OCI-LY7 (cell line): Measurements from ENCODE around the gene KCNJ14. TPM values are rescaled to one million over a fixed set of nuclear protein-coding genes. Genes with fewer than 3 reads are reported as not detected.

Source experiments
- BruUV-seq: library from RNA; stranded (reverse); fragments of 400-500 nt; replicated peaks from 2 replicates; lab custom pipeline; 2021; lab: Mats Ljungman, UMichigan
- CTCF ChIA-PET: fragments of 300-600 bp; sonication (Branson Sonifier 250); formaldehyde crosslinking; loops from one replicate; lab custom pipeline; 2022; ENCODE audit warnings: antibody characterized with exemption; ENCODE audit not compliant: unreplicated experiment; lab: Charles Lee
- POLR2A ChIA-PET: fragments of 300-600 bp; sonication (Branson Sonifier 250); formaldehyde crosslinking; loops from one replicate; lab custom pipeline; 2022; ENCODE audit warnings: antibody characterized with exemption; lab: Charles Lee
- DNase-seq: peaks from one replicate; pipeline ENCODE4 v3.0.0-alpha.2; 2015; ENCODE audit warnings: low spot score
- H2AFZ ChIP-seq: fragments of 200-600 bp; sonication (generic), shearing (Covaris generic); 2 replicates; pipeline ENCODE4 v1.6.1; 2014; ENCODE audit warnings: mild to moderate bottlenecking, antibody characterized with exemption, low read length, moderate library complexity
- H3K27ac ChIP-seq: fragments of 200-600 bp; sonication (generic); 2 replicates; pipeline ENCODE4 v1.5.1; 2014; ENCODE audit warnings: mixed run types, low read depth, mild to moderate bottlenecking, moderate library complexity, low read length, inconsistent platforms; ENCODE audit not compliant: poor library complexity, severe bottlenecking
- H3K36me3 ChIP-seq: fragments of 200-600 bp; sonication (generic); 2 replicates; pipeline ENCODE4 v1.6.1; 2014; ENCODE audit warnings: mild to moderate bottlenecking, antibody characterized with exemption, low read length, moderate library complexity, mixed read lengths; ENCODE audit not compliant: insufficient read depth
- H3K4me1 ChIP-seq: fragments of 200-600 bp; sonication (generic); 2 replicates; pipeline ENCODE4 v1.5.1; 2014; ENCODE audit warnings: mild to moderate bottlenecking, low read length; ENCODE audit not compliant: insufficient read depth, poor library complexity, severe bottlenecking
- H3K4me2 ChIP-seq: fragments of 200-600 bp; sonication (generic); 2 replicates; pipeline ENCODE4 v1.6.1; 2014; ENCODE audit warnings: mild to moderate bottlenecking, low read length
- H3K4me3 ChIP-seq: fragments of 200-600 bp; sonication (generic); 2 replicates; pipeline ENCODE4 v1.5.1; 2014; ENCODE audit warnings: mild to moderate bottlenecking, low read depth, low read length; ENCODE audit not compliant: poor library complexity, severe bottlenecking
- H3K79me2 ChIP-seq: fragments of 200-600 bp; sonication (generic); 2 replicates; pipeline ENCODE4 v1.6.1; 2016; ENCODE audit warnings: low read depth, mild to moderate bottlenecking, low read length, moderate library complexity, mixed read lengths; ENCODE audit not compliant: insufficient read depth
- H3K9me2 ChIP-seq: fragments of 200-600 bp; sonication (generic); 2 replicates; pipeline ENCODE4 v1.6.1; 2016; ENCODE audit warnings: mild to moderate bottlenecking, low read length, mixed read lengths; ENCODE audit not compliant: insufficient read depth
- H3K9me3 ChIP-seq: fragments of 200-600 bp; sonication (generic); 2 replicates; pipeline ENCODE4 v1.6.1; 2014; ENCODE audit warnings: mild to moderate bottlenecking, mixed run types, low read length, mixed read lengths
- H4K20me1 ChIP-seq: fragments of 200-600 bp; sonication (generic); 2 replicates; pipeline ENCODE4 v1.6.1; 2014; ENCODE audit warnings: mild to moderate bottlenecking, antibody characterized with exemption, low read length, moderate library complexity, mixed read lengths; ENCODE audit not compliant: insufficient read depth
- EZH2phosphoT487 ChIP-seq: fragments of 200-600 bp; sonication (generic); IDR thresholded peaks from 2 replicates; pipeline ENCODE4 v1.6.1; 2018; ENCODE audit warnings: low read depth, borderline replicate concordance, mild to moderate bottlenecking, mixed run types, antibody characterized with exemption, low read length, moderate library complexity, mixed read lengths
- intact Hi-C: fragments of 100-400 bp; cut with micrococcal nuclease; formaldehyde crosslinking; loops from one replicate; pipeline ENCODE4 v1.10.0; 2022; ENCODE audit not compliant: unreplicated experiment
- total RNA-seq, 2 experiments: library from RNA; depleted of rRNA in 1 of 2; stranded (reverse); fragments of >200 nt in 1 of 2; shearing (Covaris generic) in 1 of 2; gene quantifications; 2 replicates each; pipeline ENCODE4 v1.2.3, GENCODE V29; 2014 to 2022
- TF ChIP-seq, protein P1 (sequence below): fragments of 200-600 bp; sonication (generic); conservative IDR thresholded peaks from 2 replicates; pipeline ENCODE4 v1.5.1; 2014; ENCODE audit warnings: mild to moderate bottlenecking, antibody characterized with exemption, low read length, moderate library complexity, mixed read lengths

Gene KCNJ14
- total RNA-seq, 2 experiments from 2014 or later = 0.85 to 2.6 TPM

DNA sequence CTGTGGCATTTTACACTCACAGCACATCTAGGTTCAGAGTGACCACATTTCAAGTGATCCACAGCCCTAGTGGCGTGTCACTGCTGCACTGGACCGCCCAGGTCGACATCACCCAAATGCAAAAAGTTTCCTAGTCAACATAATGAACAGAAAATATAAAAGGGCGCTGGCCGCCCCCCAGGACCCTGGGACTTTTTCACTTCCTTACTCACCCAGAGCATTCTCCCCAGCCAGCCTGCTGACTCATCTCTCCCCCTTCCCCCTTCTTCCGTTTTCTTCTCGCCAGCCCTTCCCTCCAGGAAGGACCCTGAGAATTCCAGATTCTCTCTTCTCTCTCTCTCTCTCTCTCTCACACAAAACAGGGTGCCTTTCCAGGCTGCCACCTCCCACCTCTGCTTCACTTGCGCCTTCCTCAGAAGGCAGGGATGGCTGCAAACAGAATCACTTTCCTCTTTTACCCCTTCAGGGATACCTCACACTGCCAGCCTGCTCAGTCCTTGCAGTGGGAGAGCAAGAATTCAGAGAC is 30.6 kb upstream of the KCNJ14 start:
- Histone ChIP-seq H3K27ac (no peak overlapping the region), H3K9me2 (no peaks in the 10 kb centered on the region), H3K4me1 (peaks cover 7% of the 10 kb centered on the region), H4K20me1 (no peaks in the 10 kb centered on the region), H3K9me3 (no peaks in the 10 kb centered on the region), H3K4me2 (peak overlapping the region; percentile 63), H2AFZ (peak overlapping the region; percentile 87), H3K4me3 (peak overlapping the region; percentile 9), H3K36me3 (no peaks in the 10 kb centered on the region), H3K79me2 (no peaks in the 10 kb centered on the region)
- peak; percentile 34 for DNase-seq
- TF ChIP-seq, protein P1, sequence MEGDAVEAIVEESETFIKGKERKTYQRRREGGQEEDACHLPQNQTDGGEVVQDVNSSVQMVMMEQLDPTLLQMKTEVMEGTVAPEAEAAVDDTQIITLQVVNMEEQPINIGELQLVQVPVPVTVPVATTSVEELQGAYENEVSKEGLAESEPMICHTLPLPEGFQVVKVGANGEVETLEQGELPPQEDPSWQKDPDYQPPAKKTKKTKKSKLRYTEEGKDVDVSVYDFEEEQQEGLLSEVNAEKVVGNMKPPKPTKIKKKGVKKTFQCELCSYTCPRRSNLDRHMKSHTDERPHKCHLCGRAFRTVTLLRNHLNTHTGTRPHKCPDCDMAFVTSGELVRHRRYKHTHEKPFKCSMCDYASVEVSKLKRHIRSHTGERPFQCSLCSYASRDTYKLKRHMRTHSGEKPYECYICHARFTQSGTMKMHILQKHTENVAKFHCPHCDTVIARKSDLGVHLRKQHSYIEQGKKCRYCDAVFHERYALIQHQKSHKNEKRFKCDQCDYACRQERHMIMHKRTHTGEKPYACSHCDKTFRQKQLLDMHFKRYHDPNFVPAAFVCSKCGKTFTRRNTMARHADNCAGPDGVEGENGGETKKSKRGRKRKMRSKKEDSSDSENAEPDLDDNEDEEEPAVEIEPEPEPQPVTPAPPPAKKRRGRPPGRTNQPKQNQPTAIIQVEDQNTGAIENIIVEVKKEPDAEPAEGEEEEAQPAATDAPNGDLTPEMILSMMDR = no peak
- TF ChIP-seq EZH2phosphoT487 = no peak
- intact Hi-C loops = no loop called here
- ChIA-PET POLR2A (no interaction called here), CTCF (no interaction called here)
- no TSS peak for BruUV-seq

DNA sequence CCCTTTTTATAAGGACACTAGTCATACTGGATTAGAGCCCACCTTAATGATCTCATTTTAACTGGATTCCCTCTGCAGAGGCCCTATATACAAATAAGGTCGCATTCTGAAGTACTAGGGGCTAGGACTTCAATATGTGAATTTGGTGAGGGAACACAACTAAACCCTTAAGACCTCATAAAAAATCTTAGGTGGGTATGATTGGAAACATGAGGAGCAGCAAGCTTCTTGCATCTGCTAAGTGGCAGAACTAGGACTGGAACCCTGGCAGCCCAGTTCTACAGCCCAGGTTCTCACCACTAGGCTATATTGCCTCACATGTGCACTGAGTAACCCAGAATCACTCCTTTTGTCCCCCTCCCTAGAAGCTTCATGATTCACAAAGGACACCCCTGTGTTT is 26.7 kb upstream of the KCNJ14 start:
- ChIA-PET POLR2A (no interaction called here), CTCF (no interaction called here)
- DNase-seq = no peak
- Histone ChIP-seq H2AFZ (no peak overlapping the region), H3K36me3 (no peaks in the 10 kb centered on the region), H3K4me1 (peaks cover 7% of the 10 kb centered on the region), H3K4me3 (no peak overlapping the region), H3K9me3 (no peaks in the 10 kb centered on the region), H3K79me2 (no peaks in the 10 kb centered on the region), H3K27ac (no peak overlapping the region), H3K4me2 (no peak overlapping the region), H3K9me2 (no peaks in the 10 kb centered on the region), H4K20me1 (no peaks in the 10 kb centered on the region)
- no TSS peak for BruUV-seq
- intact Hi-C loops = no loop called here
- TF ChIP-seq EZH2phosphoT487 = no peak
- TF ChIP-seq, protein P1 = no peak

DNA sequence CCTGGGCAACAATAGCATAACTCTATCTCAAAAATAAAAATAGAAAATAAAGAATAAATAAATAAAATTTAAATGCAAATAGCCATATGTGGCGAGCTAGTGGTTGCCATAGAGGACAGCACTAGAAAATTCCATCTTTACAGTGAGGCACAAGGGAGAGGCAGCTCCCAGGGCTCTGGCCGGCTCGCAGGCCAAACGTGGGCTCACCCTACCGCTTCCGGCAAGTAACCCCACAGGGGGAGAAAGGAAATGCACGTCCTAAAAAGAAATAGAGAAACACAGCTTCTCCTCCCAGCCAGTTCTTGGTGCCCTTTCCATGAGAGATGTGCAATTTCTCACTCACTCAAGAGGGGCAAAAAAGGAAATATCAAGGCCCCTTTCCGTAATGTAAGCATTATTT is 22.0 kb upstream of the KCNJ14 start:
- H3K36me3 ChIP-seq = no peaks in the 10 kb centered on the region
- no peak for DNase-seq
- no peak overlapping the region for H3K4me2 ChIP-seq
- CTCF ChIA-PET = no interaction called here
- no peaks in the 10 kb centered on the region for H4K20me1 ChIP-seq
- TF ChIP-seq EZH2phosphoT487 = no peak
- TF ChIP-seq, protein P1 = no peak
- no peaks in the 10 kb centered on the region for H3K9me2 ChIP-seq
- no peak overlapping the region for H3K4me3 ChIP-seq
- no peaks in the 10 kb centered on the region for H3K9me3 ChIP-seq
- no TSS peak for BruUV-seq
- H2AFZ ChIP-seq = no peak overlapping the region
- intact Hi-C loops = no loop called here
- POLR2A ChIA-PET = interaction anchor here (1.1 kb wide), 1 partner anchor 12 kb away, joined by 4 read pairs; no protein-coding TSS in a partner anchor
- H3K4me1 ChIP-seq = no peaks in the 10 kb centered on the region
- H3K79me2 ChIP-seq = no peaks in the 10 kb centered on the region
- no peak overlapping the region for H3K27ac ChIP-seq
